Measurements from ENCODE around the gene STAP1. TPM values are rescaled to one million over a fixed set of nuclear protein-coding genes. Genes with fewer than 3 reads are reported as not detected.
"Not testable (repeated sequence)": the region's sequence is repeated elsewhere in the genome, so short reads cannot be mapped to it uniquely, and the experiment has no call there.

STAP1 gene
- total and polyA plus RNA-seq, 2 donors from 2014 or later, result 3.9 to 17.9 TPM

DNA sequence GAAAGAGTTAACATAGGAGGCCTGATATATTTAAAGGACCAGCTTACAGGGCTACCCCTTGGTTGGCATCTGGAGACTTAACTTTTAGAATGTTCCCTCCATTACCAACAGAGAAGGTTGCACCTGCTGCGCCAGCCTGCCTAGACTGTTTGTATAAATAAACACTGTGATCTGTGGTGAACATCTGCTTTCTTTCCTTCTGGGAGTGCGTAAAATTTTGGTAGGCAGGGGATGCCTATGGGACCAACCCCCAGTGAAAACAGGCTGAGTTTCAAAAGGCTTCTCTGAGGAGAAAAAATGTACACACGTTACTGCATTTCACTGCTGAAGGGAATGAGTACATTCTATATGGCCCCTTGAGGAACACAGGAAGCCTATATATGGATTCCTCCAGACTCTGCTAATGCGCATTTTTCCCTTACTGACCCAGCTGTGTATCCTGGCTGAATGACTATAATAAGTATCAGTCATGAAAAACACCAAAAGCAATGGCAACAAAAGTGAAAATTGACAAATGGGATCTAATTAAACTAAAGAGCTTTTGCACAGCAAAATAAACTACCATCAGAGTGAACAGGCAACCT is 27.1 kb upstream of the STAP1 start:
- DNase-seq, result no peak
- TF ChIP-seq, protein P1, sequence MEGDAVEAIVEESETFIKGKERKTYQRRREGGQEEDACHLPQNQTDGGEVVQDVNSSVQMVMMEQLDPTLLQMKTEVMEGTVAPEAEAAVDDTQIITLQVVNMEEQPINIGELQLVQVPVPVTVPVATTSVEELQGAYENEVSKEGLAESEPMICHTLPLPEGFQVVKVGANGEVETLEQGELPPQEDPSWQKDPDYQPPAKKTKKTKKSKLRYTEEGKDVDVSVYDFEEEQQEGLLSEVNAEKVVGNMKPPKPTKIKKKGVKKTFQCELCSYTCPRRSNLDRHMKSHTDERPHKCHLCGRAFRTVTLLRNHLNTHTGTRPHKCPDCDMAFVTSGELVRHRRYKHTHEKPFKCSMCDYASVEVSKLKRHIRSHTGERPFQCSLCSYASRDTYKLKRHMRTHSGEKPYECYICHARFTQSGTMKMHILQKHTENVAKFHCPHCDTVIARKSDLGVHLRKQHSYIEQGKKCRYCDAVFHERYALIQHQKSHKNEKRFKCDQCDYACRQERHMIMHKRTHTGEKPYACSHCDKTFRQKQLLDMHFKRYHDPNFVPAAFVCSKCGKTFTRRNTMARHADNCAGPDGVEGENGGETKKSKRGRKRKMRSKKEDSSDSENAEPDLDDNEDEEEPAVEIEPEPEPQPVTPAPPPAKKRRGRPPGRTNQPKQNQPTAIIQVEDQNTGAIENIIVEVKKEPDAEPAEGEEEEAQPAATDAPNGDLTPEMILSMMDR (IDR thresholded peaks at IDR 0.05; ENCODE audit: borderline replicate concordance, extremely low read depth, insufficient read depth), result no peak
- Histone ChIP-seq H3K27ac (ENCODE audit: low read depth in 2 of 2, low read length in 2 of 2) (no peak overlapping the region), H3K27me3 (ENCODE audit: control insufficient read depth, insufficient read depth, low read length) (no peaks in the 10 kb centered on the region), H3K9ac (ENCODE audit: low read length in 3 of 3) (no peak overlapping the region), H3K4me1 (ENCODE audit: control insufficient read depth in 2 of 3, insufficient read depth in 2 of 3, low read depth in 1 of 3, low read length in 3 of 3) (no peaks in the 10 kb centered on the region), H3K4me3 (ENCODE audit: low read length in 3 of 3) (no peak overlapping the region), H3K36me3 (ENCODE audit: control insufficient read depth in 2 of 3, insufficient read depth in 3 of 3, low read length in 3 of 3) (peaks cover 3 to 13% (median 7%) of the 10 kb centered on the region in 3 donors), H3K9me3 (ENCODE audit: control insufficient read depth in 2 of 3, insufficient read depth in 1 of 3, low read length in 3 of 3) (no peaks in the 10 kb centered on the region)
- intact Hi-C loops (cut with DNase I), result no loop called here
- FAIRE-seq, result no peak

GRCh38 chr4:67532397-67532796 is 26.1 kb upstream of the STAP1 start:
- intact Hi-C loops (cut with DNase I); H3K4me1 ChIP-seq (ENCODE audit: control insufficient read depth in 2 of 3, insufficient read depth in 2 of 3, low read depth in 1 of 3, low read length in 3 of 3); H3K27ac ChIP-seq (ENCODE audit: low read depth in 2 of 2, low read length in 2 of 2); DNase-seq; H3K27me3 ChIP-seq (ENCODE audit: control insufficient read depth, insufficient read depth, low read length); H3K9ac ChIP-seq (ENCODE audit: low read length in 3 of 3); FAIRE-seq; H3K4me3 ChIP-seq (ENCODE audit: low read length in 3 of 3); H3K9me3 ChIP-seq (ENCODE audit: control insufficient read depth in 2 of 3, insufficient read depth in 1 of 3, low read length in 3 of 3): not testable (repeated sequence)
- H3K36me3 ChIP-seq (ENCODE audit: control insufficient read depth in 2 of 3, insufficient read depth in 3 of 3, low read length in 3 of 3), result peaks cover 3 to 13% (median 9%) of the 10 kb centered on the region in 3 donors

DNA sequence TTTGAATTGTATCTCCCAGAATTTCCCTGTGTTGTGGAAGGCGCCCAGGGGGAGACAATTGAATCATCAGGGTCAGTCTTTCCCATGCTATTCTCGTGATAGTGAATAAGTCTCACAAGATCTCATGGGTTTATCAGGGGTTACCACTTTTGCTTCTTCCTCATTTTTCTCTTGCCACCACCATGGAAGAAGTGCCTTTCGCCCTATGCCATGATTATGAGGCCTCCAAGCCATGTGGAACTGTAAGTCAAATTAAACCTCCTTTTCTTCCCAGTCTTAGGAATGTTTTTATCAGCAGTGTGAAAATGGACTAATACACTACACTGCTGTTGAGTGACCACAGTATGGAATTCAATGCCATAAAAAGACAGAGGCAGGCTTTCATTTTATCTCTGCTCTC is 25.4 kb upstream of the STAP1 start:
- TF ChIP-seq, protein P1 (IDR thresholded peaks at IDR 0.05; ENCODE audit: borderline replicate concordance, extremely low read depth, insufficient read depth), result no peak
- H3K36me3 ChIP-seq (ENCODE audit: control insufficient read depth in 2 of 3, insufficient read depth in 3 of 3, low read length in 3 of 3), result peaks cover 3 to 13% (median 9%) of the 10 kb centered on the region in 3 donors
- FAIRE-seq, result no peak

DNA sequence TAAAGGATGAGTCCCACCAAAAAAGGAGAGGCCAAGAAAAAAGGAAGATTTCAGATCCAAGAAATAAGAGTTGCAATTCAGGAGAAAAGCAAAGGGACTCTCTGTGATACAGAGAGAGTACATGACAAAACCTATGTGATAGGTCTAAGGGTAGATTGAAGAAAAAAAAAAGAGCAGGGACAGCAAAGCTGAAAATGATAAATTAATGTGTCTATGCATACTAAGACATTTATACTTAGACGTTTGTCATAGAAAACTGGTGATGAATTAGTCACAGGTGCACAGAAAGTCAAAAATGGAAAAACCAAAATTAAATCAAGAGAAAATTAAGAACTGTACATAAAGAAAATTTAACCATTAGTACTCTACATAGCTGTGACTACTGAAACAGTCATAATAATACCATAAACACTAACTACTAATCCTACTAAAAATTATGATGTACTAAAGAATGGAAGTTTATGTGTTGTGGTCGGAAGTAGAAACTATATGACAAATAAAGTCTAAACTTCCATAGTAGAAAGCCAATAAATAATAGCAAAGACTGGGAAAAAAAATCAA is 23.2 kb upstream of the STAP1 start:
- no peaks in the 10 kb centered on the region for H3K9me3 ChIP-seq (ENCODE audit: control insufficient read depth in 2 of 3, insufficient read depth in 1 of 3, low read length in 3 of 3)
- TF ChIP-seq, protein P1 (IDR thresholded peaks at IDR 0.05; ENCODE audit: borderline replicate concordance, extremely low read depth, insufficient read depth), result no peak
- peaks cover 0 to 22% (median 9%) of the 10 kb centered on the region in 3 donors for H3K36me3 ChIP-seq (ENCODE audit: control insufficient read depth in 2 of 3, insufficient read depth in 3 of 3, low read length in 3 of 3)
- no peak for FAIRE-seq
- no peak for DNase-seq
- no peak overlapping the region for H3K4me3 ChIP-seq (ENCODE audit: low read length in 3 of 3)
- no peak overlapping the region for H3K9ac ChIP-seq (ENCODE audit: low read length in 3 of 3)
- intact Hi-C loops (cut with DNase I), result no loop called here
- H3K27me3 ChIP-seq (ENCODE audit: control insufficient read depth, insufficient read depth, low read length), result no peaks in the 10 kb centered on the region
- H3K27ac ChIP-seq (ENCODE audit: low read depth in 2 of 2, low read length in 2 of 2), result no peak overlapping the region
- H3K4me1 ChIP-seq (ENCODE audit: control insufficient read depth in 2 of 3, insufficient read depth in 2 of 3, low read depth in 1 of 3, low read length in 3 of 3), result no peaks in the 10 kb centered on the region

More for the DNA sequence above, 25.4 kb upstream of the STAP1 start:
- DNase-seq, result no peak
- Histone ChIP-seq H3K27me3 (ENCODE audit: control insufficient read depth, insufficient read depth, low read length) (no peaks in the 10 kb centered on the region), H3K4me1 (ENCODE audit: control insufficient read depth in 2 of 3, insufficient read depth in 2 of 3, low read depth in 1 of 3, low read length in 3 of 3) (no peaks in the 10 kb centered on the region), H3K9me3 (ENCODE audit: control insufficient read depth in 2 of 3, insufficient read depth in 1 of 3, low read length in 3 of 3) (no peaks in the 10 kb centered on the region), H3K4me3 (ENCODE audit: low read length in 3 of 3) (no peak overlapping the region), H3K9ac (ENCODE audit: low read length in 3 of 3) (no peak overlapping the region), H3K27ac (ENCODE audit: low read depth in 2 of 2, low read length in 2 of 2) (no peak overlapping the region)
- intact Hi-C loops (cut with DNase I), result no loop called here

All from kidney (tissue), 14 donors.